Renal pelvis (tissue), 12 donors: ENCODE measurements around the gene GDNF. TPM values are rescaled to one million over a fixed set of nuclear protein-coding genes. Genes with fewer than 3 reads are reported as not detected.
"Not testable (repeated sequence)": the region's sequence is repeated elsewhere in the genome, so short reads cannot be mapped to it uniquely, and the experiment has no call there.

ENCODE experiments used
- DNase-seq: peaks from one replicate; pipeline ENCODE4 v3.0.0-alpha.2; 2013
- long read RNA-seq, 16 experiments: transcript quantifications; one replicate each; lab custom pipeline, GENCODE V29; 2026
- polyA plus RNA-seq, 3 donors: library from polyadenylated mRNA; unstranded; fragments of 120-200 nt; gene quantifications; one replicate each; pipeline ENCODE4 v1.2.1, GENCODE V29; 2013; ENCODE audit not compliant: insufficient read length in 3 of 3

The GDNF gene, protein sequence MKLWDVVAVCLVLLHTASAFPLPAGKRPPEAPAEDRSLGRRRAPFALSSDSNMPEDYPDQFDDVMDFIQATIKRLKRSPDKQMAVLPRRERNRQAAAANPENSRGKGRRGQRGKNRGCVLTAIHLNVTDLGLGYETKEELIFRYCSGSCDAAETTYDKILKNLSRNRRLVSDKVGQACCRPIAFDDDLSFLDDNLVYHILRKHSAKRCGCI
- 10 to 100 TPM in 2 of 3 donors, 1 to 10 TPM in 1; 7.0 to 12.8 (median 12.4) TPM for polyA plus RNA-seq
- long read RNA-seq, donor 1, partial matches to known transcripts: 0 of 3 reads
- long read RNA-seq, donor 1, other reads (novel, unspliced or antisense): 0 of 3 reads
- long read RNA-seq, donor 2, partial matches to known transcripts: 0 of 1 reads
- long read RNA-seq, donor 2, other reads (novel, unspliced or antisense): 0 of 1 reads
- long read RNA-seq, donor 3: 0 reads
- long read RNA-seq, donor 4, partial matches to known transcripts: 0 of 1 reads
- long read RNA-seq, donor 4, other reads (novel, unspliced or antisense): 0 of 1 reads
- long read RNA-seq, donor 5, partial matches to known transcripts: 0 of 2 reads
- long read RNA-seq, donor 5, other reads (novel, unspliced or antisense): 0 of 2 reads
- long read RNA-seq, donor 6: 0 reads
- long read RNA-seq, donor 7, transcript GDNF-201 (3 exons, 3,810 nt): major isoform, 5 of 6 reads
- long read RNA-seq, donor 7, partial matches to known transcripts: 0 of 6 reads
- long read RNA-seq, donor 7, other reads (novel, unspliced or antisense): 0 of 6 reads
- long read RNA-seq, donor 8, partial matches to known transcripts: 11 of 17 reads
- long read RNA-seq, donor 8, other reads (novel, unspliced or antisense): 0 of 17 reads
- long read RNA-seq, donor 9, partial matches to known transcripts: 0 of 4 reads
- long read RNA-seq, donor 9, other reads (novel, unspliced or antisense): 0 of 4 reads
- long read RNA-seq, donor 10, partial matches to known transcripts: 0 of 2 reads
- long read RNA-seq, donor 10, other reads (novel, unspliced or antisense): 0 of 2 reads
- long read RNA-seq, donor 11, partial matches to known transcripts: 0 of 1 reads
- long read RNA-seq, donor 11, other reads (novel, unspliced or antisense): 0 of 1 reads
- long read RNA-seq, donor 12, partial matches to known transcripts: 0 of 6 reads
- long read RNA-seq, donor 12, other reads (novel, unspliced or antisense): 0 of 6 reads
- long read RNA-seq, donor 13, partial matches to known transcripts: 0 of 1 reads
- long read RNA-seq, donor 13, other reads (novel, unspliced or antisense): 0 of 1 reads
- long read RNA-seq, donor 14, partial matches to known transcripts: 0 of 2 reads
- long read RNA-seq, donor 14, other reads (novel, unspliced or antisense): 0 of 2 reads
- long read RNA-seq, donor 15, partial matches to known transcripts: 0 of 5 reads
- long read RNA-seq, donor 15, other reads (novel, unspliced or antisense): 0 of 5 reads
- long read RNA-seq, donor 16, partial matches to known transcripts: 0 of 2 reads
- long read RNA-seq, donor 16, other reads (novel, unspliced or antisense): 0 of 2 reads

DNA sequence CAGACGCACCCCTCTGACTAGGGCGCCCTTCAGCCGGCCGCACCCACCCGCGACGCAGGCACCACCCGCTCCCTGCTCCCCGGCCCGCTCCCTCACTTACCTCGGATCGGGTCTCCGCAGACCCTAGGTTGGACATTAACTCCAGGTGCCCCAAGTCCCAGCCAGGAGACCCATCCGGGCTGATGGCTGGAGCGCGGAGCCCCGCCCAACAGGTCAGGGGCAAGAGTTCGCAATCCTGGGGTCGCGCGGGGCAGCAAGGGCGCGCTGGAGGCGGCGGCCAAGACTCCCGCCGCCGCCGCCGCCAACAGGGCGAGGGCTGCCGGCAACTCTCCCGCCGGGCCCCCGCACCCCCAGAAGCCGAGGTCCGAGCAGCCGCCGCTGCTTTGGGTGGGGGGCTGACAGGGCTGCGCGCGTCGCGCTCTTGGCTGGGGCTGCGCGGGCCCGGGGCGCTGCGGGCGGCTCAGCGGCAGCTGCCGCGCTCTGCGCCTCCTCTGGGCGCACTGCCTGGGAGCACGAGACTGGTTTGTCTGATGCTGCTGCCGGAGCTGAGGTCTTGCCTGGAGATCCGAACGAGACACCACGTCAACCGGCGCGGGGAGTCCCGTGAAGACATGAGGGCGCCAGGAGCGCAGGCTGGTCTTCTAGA is at the start of gene GDNF:
TSS of gene GDNF (minus strand) at position 635 of the 646 bp plus-strand sequence. CDS start 5,245 bp downstream, outside the sequence.
- DNase-seq: no peak

DNA sequence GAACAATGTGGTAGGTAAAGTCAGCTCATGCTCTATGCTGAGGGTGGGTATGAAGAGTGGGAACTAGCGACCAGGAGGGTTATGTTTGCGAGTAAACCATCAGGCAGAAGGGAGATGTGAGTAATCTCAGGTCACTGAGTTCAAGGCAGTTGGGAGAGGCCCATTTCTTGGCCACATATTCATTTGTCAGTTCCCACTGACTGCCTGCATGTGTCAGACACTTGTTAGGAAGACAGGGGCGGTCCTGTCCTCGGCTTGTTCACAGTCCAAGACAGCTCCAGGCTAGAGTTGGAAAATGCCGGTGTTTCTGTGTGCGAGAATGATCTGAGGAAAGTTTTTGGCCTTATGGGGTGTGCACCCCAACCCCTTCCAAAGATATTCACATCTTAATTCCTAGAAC is 48.6 kb upstream of the GDNF start:
- no peak for DNase-seq

DNA sequence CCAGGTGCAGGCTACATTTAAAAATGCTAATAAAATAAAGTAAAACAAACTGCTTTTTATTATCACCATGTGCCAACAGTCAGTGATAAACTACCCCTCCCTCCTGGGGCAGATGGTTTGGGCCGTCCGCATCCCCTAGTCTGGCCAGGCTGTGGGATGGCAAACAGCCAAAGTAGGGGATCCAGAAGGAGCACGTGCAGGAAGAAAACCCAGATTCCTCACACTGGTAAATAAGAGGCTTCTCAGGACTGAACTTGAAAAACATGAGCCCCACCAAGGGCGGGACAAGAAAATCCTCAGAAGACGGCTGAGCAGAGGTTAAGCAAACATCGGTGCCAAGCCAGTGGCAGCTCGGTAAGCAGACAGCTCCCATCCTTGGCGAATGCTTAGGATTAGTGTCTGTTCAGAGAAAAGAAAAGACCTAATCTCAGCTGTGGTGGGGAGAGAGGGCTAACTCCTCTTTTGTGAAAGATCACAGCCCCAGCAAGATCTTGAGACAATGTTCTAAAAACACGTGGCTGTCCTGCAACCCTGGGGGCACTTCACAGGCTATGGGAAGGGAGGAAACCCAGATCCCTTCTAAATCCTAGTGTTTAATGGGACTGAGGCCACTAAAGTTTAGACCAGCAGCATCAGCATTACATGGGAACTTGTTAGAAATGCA is 46.5 kb upstream of the GDNF start:
- DNase-seq: no peak

DNA sequence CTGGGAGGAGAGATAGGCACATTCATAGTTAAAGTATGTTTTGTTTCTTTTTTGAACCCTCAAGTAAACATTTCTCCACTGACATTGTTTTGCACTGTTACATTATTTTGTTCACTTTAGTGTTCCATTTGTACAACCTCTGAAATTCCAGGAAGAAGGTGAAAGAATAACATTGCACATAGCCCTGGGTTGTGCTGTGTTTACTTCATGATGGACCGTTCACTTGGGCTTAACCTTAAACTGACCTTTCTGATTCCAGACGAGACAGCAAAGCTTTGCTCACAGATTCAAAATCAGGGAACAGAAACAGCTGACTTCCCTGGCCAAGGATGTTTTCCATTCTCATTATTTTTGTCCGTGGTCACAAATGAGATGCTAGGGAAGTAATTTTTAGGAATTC is 42.8 kb upstream of the GDNF start:
- no peak for DNase-seq

DNA sequence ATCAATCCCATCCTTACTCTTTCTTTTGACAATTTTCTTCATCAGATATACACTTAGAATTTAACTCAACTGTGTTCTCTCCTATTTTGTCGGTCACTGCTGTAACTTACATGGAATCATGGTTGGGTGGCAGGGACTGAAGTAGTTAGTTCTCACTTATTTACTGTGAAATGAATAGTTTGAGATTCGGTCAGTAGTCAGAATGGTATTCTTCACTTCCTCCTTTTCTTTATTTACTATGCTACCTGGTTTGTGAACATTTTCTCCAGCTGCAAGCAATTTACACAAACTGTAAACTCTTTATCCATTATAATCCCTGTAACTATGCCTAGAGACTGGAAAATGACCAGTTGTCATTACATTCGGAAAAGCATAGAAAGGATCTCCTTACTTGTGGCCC is 41.5 kb upstream of the GDNF start:
- no peak for DNase-seq

DNA sequence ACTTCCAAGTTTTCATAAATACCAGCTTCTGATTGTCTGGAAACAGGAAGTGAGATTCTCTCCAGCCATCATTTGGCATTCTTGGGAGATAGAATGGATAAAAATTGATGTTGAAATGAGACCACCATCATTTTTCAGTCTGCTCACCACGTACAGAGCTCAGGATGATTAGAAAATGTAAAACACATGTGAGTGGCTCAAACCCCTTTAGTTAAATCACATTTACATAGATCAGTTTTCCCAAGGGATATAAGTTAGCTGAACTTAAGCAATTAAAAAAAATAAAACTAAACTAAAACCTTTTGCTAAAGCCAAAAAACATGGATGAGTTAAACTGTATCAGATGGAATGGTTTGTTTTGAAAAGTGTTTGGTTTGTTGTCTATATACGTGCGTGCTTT is 37.1 kb upstream of the GDNF start:
- no peak for DNase-seq

DNA sequence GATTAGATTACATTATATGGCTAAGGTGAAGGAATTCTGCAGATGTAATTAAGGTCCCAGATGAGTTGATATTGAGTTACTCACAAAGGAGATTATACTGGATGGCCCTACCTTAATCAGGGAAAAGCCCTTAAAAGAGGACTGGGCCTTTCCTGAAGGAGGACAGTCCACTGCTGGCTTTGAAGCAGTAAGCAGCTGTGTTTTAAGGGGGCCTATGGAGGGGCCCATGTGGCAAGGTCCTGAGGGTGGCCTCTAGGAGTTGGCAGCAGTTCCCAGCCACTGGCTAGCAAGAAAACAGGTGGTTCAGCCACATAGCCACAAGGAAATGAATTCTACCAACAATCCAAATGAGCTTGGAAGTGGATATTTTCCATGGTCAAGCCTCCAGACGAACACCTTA is 36.4 kb upstream of the GDNF start:
- DNase-seq: no peak

DNA sequence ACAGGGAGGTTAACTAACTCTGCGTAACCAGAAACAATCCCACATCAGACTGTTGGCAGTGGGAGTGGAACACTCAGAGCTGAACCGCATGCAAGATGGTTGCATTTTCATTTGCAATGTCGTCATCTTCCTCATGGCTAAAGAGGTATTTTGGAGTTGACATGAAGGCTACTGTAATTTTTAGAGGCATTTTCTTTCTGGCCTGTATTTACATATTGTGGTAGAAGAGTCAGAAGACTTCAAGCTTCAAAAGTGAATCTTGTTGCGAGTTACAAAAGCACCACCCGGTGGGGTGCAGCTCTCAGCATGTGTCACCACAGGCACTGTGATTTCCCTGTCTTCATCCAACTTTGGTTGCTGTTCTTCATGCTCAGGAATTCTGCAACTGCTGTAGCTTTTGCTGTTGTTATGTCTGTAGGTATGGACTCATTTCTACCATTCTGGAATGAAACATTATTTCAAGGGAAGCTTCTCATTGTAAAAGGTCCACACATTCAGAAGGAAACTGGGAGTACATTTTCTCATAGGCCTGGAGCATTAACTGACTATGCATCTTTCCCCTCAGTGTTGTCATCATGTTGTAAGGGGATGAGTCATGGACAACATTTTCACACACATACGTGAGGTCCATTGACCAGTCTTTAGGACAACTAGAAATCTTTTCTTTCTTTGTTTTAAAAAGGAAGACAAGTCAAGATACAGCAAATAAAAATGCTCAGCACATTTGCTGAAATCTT is 35.4 kb upstream of the GDNF start:
- DNase-seq: no peak

DNA sequence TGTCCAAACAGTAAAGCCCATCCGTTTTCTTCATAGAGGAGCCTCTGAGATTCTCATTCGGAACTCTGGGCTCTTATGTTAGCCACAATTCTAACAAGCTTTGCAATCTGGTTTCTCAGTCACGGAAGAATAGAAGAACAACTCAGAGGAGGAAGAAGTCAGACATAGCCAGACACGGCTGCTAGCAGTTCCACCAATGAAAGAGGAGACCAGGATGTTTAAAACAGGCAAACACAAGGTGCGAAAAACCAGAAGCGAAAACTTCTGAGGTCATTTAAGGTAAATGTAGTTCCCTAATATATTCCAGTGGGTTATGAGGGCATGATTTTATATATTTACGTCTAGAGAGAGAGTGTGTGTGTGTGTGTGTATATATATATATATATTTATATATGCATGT is 34.1 kb upstream of the GDNF start:
- no peak for DNase-seq

DNA sequence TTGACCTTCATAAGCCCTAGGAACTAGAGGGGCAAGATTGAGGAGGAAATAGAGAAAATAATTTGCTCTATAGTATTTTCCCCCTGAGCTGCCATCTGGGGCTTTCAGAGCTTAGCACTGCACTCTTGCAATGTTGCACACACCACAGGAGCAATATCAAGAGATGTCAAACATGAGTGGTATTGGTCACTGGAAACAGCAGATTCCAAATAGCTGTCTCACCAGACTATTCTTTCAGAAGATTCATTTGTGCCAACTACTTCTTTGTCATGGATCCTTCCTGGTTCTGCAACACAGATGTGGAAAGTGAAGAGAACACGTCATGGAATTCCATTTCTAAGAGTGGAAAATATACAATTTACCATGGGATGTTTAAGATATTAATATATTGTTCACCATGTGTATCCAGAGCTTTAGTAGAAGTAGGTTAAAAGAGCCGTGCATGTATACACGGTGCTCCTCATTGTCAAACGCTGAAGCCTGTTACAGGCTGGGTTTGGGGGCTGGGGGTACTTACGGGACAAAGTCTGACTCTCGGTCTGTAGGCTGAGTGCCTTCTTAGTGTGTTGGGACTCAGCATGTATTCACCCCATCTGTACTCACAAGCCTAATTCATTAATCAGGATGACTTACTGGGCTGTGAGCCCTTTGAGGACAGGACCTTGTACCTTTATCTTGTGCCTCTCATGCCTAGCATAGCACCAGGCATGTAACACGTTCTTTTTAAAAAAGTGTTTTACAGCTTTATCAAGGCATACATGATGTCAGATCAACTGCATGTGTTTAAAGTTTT is 31.4 kb upstream of the GDNF start:
- DNase-seq: no peak

DNA sequence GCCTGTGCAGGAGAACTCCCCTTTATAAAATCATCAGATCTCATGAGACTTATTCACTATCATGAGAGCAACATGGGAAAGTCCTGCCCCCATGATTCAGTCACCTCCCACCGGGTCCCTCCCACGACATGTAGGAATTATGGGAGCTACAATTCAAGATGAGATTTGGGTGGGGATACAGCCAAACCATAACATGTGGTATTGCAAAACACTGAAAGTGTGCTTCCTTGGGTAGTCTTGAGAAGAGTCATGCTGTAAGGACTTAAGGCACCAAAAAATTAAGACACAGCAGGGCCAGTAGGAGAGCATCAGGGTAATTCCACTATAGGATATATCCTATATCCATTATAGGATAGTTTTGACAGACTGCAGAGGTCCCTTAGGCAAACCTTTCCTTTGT is 29.4 kb upstream of the GDNF start:
- no peak for DNase-seq

DNA sequence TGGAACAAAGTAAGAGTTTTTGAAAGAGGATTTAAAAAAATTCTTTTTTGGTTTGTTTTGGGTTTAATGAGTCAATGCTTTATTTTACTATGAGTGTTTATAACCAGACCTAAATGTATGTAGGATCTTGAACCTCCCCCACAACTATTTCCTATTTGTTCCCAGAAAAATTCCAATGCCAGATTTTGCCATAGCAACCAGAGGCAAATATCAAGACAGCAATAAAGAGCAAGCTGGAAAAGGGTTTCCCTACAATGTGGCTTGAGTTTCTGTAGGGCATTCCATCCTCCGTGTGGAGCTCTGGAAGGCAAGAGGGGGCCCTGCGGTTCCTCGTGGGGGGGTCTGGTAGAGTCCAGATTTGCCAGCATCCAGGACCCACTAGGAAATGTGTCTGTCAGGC is 27.8 kb upstream of the GDNF start:
- DNase-seq: no peak

DNA sequence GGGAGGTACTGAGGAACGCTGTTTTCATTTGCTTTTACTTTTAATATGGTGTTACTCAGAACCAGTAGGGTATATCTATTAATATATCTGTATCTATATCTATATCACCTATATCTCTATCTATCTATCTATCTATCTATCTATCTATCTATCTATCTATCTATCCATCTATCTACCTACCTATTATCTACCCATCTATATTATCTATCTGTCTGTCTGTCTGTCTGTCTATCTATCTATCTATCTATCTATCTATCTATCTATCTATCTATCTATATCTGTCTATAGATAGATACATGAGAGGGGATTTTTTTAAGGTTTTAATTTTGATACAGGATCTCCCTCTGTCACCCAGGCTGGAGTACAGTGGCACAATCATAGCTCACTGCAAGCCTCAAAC is 23.1 kb upstream of the GDNF start:
- DNase-seq: not testable (repeated sequence)

DNA sequence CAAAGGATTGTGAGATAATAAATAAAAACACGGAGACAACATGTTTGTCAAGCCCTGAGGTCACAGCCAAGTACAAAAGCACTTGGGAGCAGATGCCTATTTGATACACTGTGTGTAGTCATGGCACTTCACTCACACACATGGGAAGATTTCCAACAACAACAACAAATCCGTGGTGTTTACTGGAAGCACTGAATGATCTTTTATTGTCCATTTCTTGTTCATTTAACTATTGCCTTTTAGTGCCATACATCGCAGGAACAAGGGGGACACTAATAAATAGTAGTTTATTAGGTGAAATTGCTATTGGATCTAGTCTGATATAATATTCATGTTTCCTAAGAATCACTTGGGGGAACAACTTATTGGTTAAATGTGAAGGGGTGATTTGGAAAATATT is 20.4 kb upstream of the GDNF start:
- DNase-seq: no peak

DNA sequence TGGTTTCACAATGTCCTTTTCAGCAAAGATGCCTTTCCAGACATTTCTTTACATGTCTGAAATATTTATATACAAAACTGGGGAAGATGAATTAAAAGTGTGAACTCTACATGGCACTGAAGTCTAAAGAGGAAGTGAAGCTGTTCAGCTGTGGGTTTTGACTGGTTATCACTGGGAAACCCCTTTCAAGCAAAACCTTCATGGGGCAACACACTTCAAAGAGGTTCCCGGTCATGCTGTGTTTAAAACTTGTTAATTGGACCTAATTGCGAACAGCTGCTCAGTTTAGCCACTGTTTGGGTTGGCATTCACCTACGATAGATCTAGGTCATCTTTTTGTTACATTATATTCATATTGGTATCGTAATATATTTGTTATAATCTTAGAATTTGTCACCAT is 20.0 kb upstream of the GDNF start:
- DNase-seq: no peak

DNA sequence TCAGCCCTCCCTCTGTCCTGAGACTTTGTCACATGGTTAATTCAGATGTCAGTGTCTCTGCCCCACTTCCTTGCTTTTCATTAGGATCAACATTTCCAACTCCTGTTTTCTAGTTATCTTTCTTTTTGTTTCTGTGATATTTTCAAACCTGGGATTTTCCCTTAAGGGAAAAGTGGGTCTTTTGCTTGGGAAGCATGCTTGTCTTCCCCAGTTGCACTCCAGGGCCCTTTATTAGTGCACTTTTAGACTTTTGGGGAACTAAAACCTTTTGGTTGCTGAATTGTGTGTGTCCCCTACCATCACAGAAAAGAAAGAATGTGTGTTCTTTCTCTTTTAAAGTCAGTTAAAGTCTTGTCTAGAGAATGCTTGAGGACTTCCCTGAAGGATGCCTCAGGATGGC is 18.4 kb upstream of the GDNF start:
- no peak for DNase-seq

DNA sequence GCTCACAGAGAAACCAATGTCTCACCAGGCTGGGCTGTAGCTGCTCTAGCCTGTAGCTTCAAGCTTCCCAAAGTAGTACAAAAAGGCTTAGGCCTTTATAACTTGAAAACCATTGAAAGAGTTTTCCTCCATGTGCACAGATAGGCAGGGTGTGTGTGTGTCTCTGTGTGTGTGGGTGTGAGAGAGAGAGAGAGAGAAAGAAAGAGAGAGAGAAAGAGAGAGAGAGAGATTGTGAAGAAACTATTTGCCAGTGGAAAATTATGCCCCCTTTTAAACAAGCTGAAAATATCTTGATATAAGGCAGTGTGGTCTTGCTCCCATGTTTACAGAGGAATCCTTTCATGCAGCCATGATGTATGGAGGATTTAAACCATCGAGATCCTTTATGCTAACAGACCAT is 17.9 kb upstream of the GDNF start:
- DNase-seq: no peak

DNA sequence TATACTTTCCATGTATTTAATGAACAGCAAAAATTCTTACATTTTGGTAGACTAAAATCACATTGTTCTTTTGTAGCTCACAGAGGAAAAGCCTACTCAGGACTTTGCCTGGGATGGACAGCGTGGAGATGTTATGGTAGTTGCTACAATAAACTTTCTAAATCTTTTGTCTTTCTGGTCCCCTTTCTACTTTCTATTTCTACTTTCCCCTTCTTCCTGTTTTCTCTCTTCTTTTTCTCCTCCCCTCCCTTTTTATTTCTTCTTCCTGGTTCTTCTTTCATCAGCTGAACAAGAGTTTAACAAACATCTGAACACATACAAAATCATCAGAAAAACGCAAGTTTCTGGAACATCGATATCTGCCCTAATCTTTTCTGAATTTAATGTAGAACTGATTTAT is 15.6 kb upstream of the GDNF start:
- no peak for DNase-seq

DNA sequence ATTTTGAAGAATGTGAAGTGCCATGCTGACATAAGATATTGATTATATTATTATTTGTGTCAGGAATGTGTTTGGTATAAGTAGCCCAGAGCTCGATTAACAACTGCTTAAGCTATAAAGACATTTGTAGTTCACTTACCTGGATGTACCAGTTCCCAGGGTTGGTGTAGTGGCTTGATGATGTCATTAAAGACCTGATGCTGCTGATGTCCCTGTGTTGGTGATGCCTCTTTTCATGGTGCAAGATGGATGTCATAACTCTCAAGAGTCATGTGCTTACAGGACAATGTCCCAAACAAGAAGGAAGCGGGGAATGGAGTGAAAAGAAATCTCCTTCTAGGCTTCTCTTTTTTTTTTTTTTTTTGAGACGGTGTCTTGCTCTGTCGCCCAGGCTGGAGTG is 11.5 kb upstream of the GDNF start:
- no peak for DNase-seq
